Keratinocyte (primary cell): Measurements from ENCODE around the gene HOOK2.

Experiments used
- CTCF ChIP-seq, 3 experiments: IDR thresholded peaks in 1 of 3; conservative IDR thresholded peaks in 1 of 3; optimal IDR thresholded peaks in 1 of 3; 2 replicates in 2 of 3; 3 replicates in 1 of 3; pipeline versions ENCODE3 to v1.5.1; 2011; ENCODE audit warnings: low read length in 3 of 3, mild to moderate bottlenecking in 3 of 3, moderate library complexity in 2 of 3, control low read depth in 1 of 3, inconsistent platforms in 1 of 3; ENCODE audit not compliant: insufficient read depth in 2 of 3; ENCODE audit errors: extremely low read depth in 1 of 3
- EZH2 ChIP-seq: IDR thresholded peaks from one replicate; pipeline ENCODE4 v1.6.1; 2012; ENCODE audit warnings: inconsistent platforms, mild to moderate bottlenecking, low read length, moderate library complexity

GRCh38 chr19:12821761-12822160 is 46.4 kb upstream of the HOOK2 start:
- TF ChIP-seq CTCF (optimal IDR thresholded peaks at IDR 0.05 in 1 of 3, IDR thresholded peaks at IDR 0.05 in 1 of 3, conservative IDR thresholded peaks at IDR 0.05 in 1 of 3; ENCODE audit: extremely low read depth in 1 of 3, insufficient read depth in 2 of 3, low read length in 3 of 3) (no peak), EZH2 (no peak)
